Activated CD8-positive, alpha-beta T cell treated with anti-CD3 and anti-CD28 coated beads for 36 hours (primary cell): ENCODE measurements around the gene FKBP2. TPM values are rescaled to one million over a fixed set of nuclear protein-coding genes. Genes with fewer than 3 reads are reported as not detected.

ENCODE experiments used
- ATAC-seq: fragments of 200-7000 bp; cut with Tn5 transposase; one replicate; pipeline ENCODE4 v1.10.0; 2021; ENCODE audit warnings: mild to moderate bottlenecking, moderate library complexity
- CTCF ChIA-PET: fragments of 350-600 bp; sonication (Branson Sonifier 250); formaldehyde crosslinking; loops from one replicate; lab custom pipeline; 2021; ENCODE audit warnings: antibody characterized with exemption; lab: Charles Lee
- POLR2A ChIA-PET: fragments of 350-600 bp; sonication (Branson Sonifier 250); formaldehyde crosslinking; loops from one replicate; lab custom pipeline; 2021; ENCODE audit warnings: antibody characterized with exemption; lab: Charles Lee
- DNase-seq: peaks from one replicate; pipeline ENCODE4 v3.0.0-alpha.2; 2020
- H3K27ac Mint-ChIP-seq: one replicate; pipeline ENCODE4 v1.8.0; 2021; ENCODE audit warnings: mild to moderate bottlenecking, mixed read lengths
- H3K27me3 Mint-ChIP-seq: one replicate; pipeline ENCODE4 v1.8.0; 2021; ENCODE audit warnings: mixed read lengths
- H3K36me3 Mint-ChIP-seq: one replicate; pipeline ENCODE4 v1.8.0; 2021; ENCODE audit warnings: low read depth, mixed read lengths
- H3K4me1 Mint-ChIP-seq: one replicate; pipeline ENCODE4 v1.8.0; 2021; ENCODE audit warnings: low read depth, mixed read lengths
- H3K4me3 Mint-ChIP-seq: one replicate; pipeline ENCODE4 v1.8.0; 2021; ENCODE audit warnings: mild to moderate bottlenecking, moderate library complexity, mixed read lengths
- H3K9me3 Mint-ChIP-seq: one replicate; pipeline ENCODE4 v1.8.0; 2021; ENCODE audit warnings: mixed read lengths
- CTCF ChIP-seq: fragments of 200-600 bp; IDR thresholded peaks from one replicate; pipeline ENCODE4 v1.8.0; 2022; ENCODE audit warnings: antibody characterized with exemption, mild to moderate bottlenecking
- intact Hi-C: fragments of 100-400 bp; cut with micrococcal nuclease; formaldehyde crosslinking; loops from one replicate; pipeline ENCODE4 v1.10.0; 2022
- total RNA-seq, 2 experiments: library from RNA; stranded (reverse); gene quantifications; one replicate each; pipeline ENCODE4 v1.2.3, GENCODE V29; 2021

FKBP2 gene
- total RNA-seq, 2 experiments from 2014 or later: 23.5 to 26.9 TPM

- ATAC-seq (no peak), DNase-seq (no peak)
- intact Hi-C loops: loop anchor here (10.0 kb wide), 1 partner anchor 56 kb away; the partner anchor contains the start of genes CATSPERZ and ESRRA
- H3K4me1 Mint-ChIP-seq: peaks cover 23% of the 10 kb centered on the region
- H3K9me3 Mint-ChIP-seq: no peaks in the 10 kb centered on the region
- TF ChIP-seq CTCF: no peak
- ChIA-PET POLR2A (interaction anchor here (0.8 to 10.0 kb wide), 4 partner anchors 17 to 55 kb away, joined by 4 to 132 read pairs (median 4); partner anchors contain the start of gene FERMT3), CTCF (interaction anchor here (1.1 to 5.3 kb wide), 3 partner anchors 22 to 55 kb away, joined by 4 to 35 read pairs (median 8); partner anchors contain the start of genes CATSPERZ, NUDT22 and TRPT1)
- no peak overlapping the region for H3K27ac Mint-ChIP-seq
- no peaks in the 10 kb centered on the region for H3K27me3 Mint-ChIP-seq
- peak overlapping the region; percentile 3 for H3K4me3 Mint-ChIP-seq
- H3K36me3 Mint-ChIP-seq: peaks cover 15% of the 10 kb centered on the region
Observed at GRCh38 chr11:64248578-64248977, 7.7 kb downstream of the FKBP2 start.

GRCh38 chr11:64249038-64249437 lies 8.1 kb downstream of the FKBP2 start:
- TF ChIP-seq CTCF: no peak
- H3K4me1 Mint-ChIP-seq: peaks cover 20% of the 10 kb centered on the region
- no peaks in the 10 kb centered on the region for H3K27me3 Mint-ChIP-seq
- DNase-seq: no peak
- H3K36me3 Mint-ChIP-seq: peaks cover 12% of the 10 kb centered on the region
- ATAC-seq: no peak
- intact Hi-C loops: loop anchor here (10.0 kb wide), 1 partner anchor 56 kb away; the partner anchor contains the start of genes CATSPERZ and ESRRA
- ChIA-PET CTCF (interaction anchor here (0.9 to 5.3 kb wide), 6 partner anchors 23 to 55 kb away, joined by 3 to 42 read pairs (median 6); partner anchors contain the start of genes CATSPERZ, FERMT3, NUDT22 and TRPT1), POLR2A (interaction anchor here (0.8 to 10.0 kb wide), 6 partner anchors 14 to 56 kb away, joined by 4 to 132 read pairs (median 4); partner anchors contain the start of gene FERMT3)
- H3K4me3 Mint-ChIP-seq: peak overlapping the region; percentile 3
- H3K9me3 Mint-ChIP-seq: no peaks in the 10 kb centered on the region
- no peak overlapping the region for H3K27ac Mint-ChIP-seq

- Mint-ChIP-seq H3K27me3 (no peaks in the 10 kb centered on the region), H3K4me1 (peaks cover 16% of the 10 kb centered on the region), H3K9me3 (no peaks in the 10 kb centered on the region), H3K4me3 (peak overlapping the region; percentile 36), H3K27ac (no peak overlapping the region), H3K36me3 (peaks cover 9% of the 10 kb centered on the region)
- TF ChIP-seq CTCF: no peak
- ATAC-seq (no peak), DNase-seq (no peak)
- ChIA-PET CTCF (interaction anchor here (0.9 to 5.3 kb wide), 18 partner anchors 9 to 200 kb away, joined by 3 to 42 read pairs (median 4); partner anchors contain the start of genes BAD, CATSPERZ, FERMT3 and FKBP2), POLR2A (interaction anchor here (0.5 to 10.0 kb wide), 10 partner anchors 8 to 1256 kb away, joined by 3 to 132 read pairs (median 4); partner anchors contain the start of genes FERMT3 and FKBP2)
- intact Hi-C loops: loop anchor here (10.0 kb wide), 1 partner anchor 55 kb away; the partner anchor contains the start of genes CATSPERZ and ESRRA
Observed at GRCh38 chr11:64249563-64250414, 8.9 kb downstream of the FKBP2 start.

- H3K36me3 Mint-ChIP-seq: peaks cover 6% of the 10 kb centered on the region
- peak overlapping the region; percentile 78 for H3K4me3 Mint-ChIP-seq
- ChIA-PET CTCF (interaction anchor here (0.6 to 5.3 kb wide), 22 partner anchors 7 to 249 kb away, joined by 3 to 42 read pairs (median 4); partner anchors contain the start of genes BAD, CATSPERZ, FERMT3 and FKBP2), POLR2A (interaction anchor here (0.5 to 10.0 kb wide), 11 partner anchors 9 to 1255 kb away, joined by 3 to 132 read pairs (median 3); partner anchors contain the start of genes FERMT3 and FKBP2)
- ATAC-seq (no peak), DNase-seq (no peak)
- H3K4me1 Mint-ChIP-seq: peaks cover 16% of the 10 kb centered on the region
- no peak overlapping the region for H3K27ac Mint-ChIP-seq
- TF ChIP-seq CTCF: no peak
- no peaks in the 10 kb centered on the region for H3K9me3 Mint-ChIP-seq
- no peaks in the 10 kb centered on the region for H3K27me3 Mint-ChIP-seq
- intact Hi-C loops: no loop called here
Observed at GRCh38 chr11:64250415-64251015, 9.6 kb downstream of the FKBP2 start.
